ENCODE results near the gene DUSP1. TPM values are rescaled to one million over a fixed set of nuclear protein-coding genes. Genes with fewer than 3 reads are reported as not detected.

The DUSP1 gene
- total RNA-seq, 1 experiment from 2014 or later: 16.6 TPM

GRCh38 chr5:172722327-172722815 is 48.6 kb downstream of the DUSP1 start:
- POLR2A ChIA-PET: no interaction called here
- Histone ChIP-seq H3K79me2 (ENCODE audit: insufficient read depth, low read length) (no peaks in the 10 kb centered on the region), H3K27me3 (ENCODE audit: insufficient read depth, low read length) (no peaks in the 10 kb centered on the region), H3K4me1 (ENCODE audit: control insufficient read depth in 1 of 2, insufficient read depth in 2 of 2, low read length in 2 of 2) (no peaks in the 10 kb centered on the region), H3K4me2 (ENCODE audit: low read length) (no peak overlapping the region), H3K4me3 (replicated peaks in 1 of 2; ENCODE audit: low read depth in 1 of 2, low read length in 2 of 2) (no peak overlapping the region), H3K36me3 (ENCODE audit: control insufficient read depth in 1 of 2, insufficient read depth in 2 of 2, low read length in 2 of 2) (no peaks in the 10 kb centered on the region), H4K20me1 (ENCODE audit: insufficient read depth) (no peaks in the 10 kb centered on the region), H3K27ac (ENCODE audit: low read depth, low read length) (no peak overlapping the region), H3K9ac (ENCODE audit: low read length) (no peak overlapping the region), H3K9me3 (ENCODE audit: control insufficient read depth in 1 of 2, insufficient read depth in 1 of 2, low read depth in 1 of 2, low read length in 2 of 2) (no peaks in the 10 kb centered on the region), H2AFZ (ENCODE audit: low read depth, low read length, poor library complexity, severe bottlenecking) (no peak overlapping the region), H3K9me2 (ENCODE audit: insufficient read depth) (no peaks in the 10 kb centered on the region)
- CTCF ChIA-PET: no interaction called here
- ATAC-seq (no peak), DNase-seq (ENCODE audit: low read depth, low spot score) (no peak)
- TF ChIP-seq EZH2phosphoT487 (IDR thresholded peaks at IDR 0.05; ENCODE audit: borderline replicate concordance): no peak
- no peak for TF ChIP-seq EGR1 (IDR thresholded peaks at IDR 0.05; ENCODE audit: low read depth)
- no peak for TF ChIP-seq FOSL1 (IDR thresholded peaks at IDR 0.05; ENCODE audit: low read depth)
- no TSS peak for BruUV-seq (replicated peaks)
- RAD21 ChIA-PET (ENCODE audit: low non-redundant PET in 1 of 2, low total read pairs in 2 of 2, uncharacterized antibody in 2 of 2, unreplicated experiment in 2 of 2): no interaction called here
- intact Hi-C loops (cut with micrococcal nuclease): no loop called here

GRCh38 chr5:172721455-172722326 is 49.3 kb downstream of the DUSP1 start:
- Histone ChIP-seq H3K4me2 (ENCODE audit: low read length) (no peak overlapping the region), H4K20me1 (ENCODE audit: insufficient read depth) (no peaks in the 10 kb centered on the region), H3K9ac (ENCODE audit: low read length) (no peak overlapping the region), H3K9me2 (ENCODE audit: insufficient read depth) (no peaks in the 10 kb centered on the region), H3K9me3 (ENCODE audit: control insufficient read depth in 1 of 2, insufficient read depth in 1 of 2, low read depth in 1 of 2, low read length in 2 of 2) (no peaks in the 10 kb centered on the region), H3K27ac (ENCODE audit: low read depth, low read length) (no peak overlapping the region), H3K36me3 (ENCODE audit: control insufficient read depth in 1 of 2, insufficient read depth in 2 of 2, low read length in 2 of 2) (no peaks in the 10 kb centered on the region), H3K79me2 (ENCODE audit: insufficient read depth, low read length) (no peaks in the 10 kb centered on the region), H3K4me1 (ENCODE audit: control insufficient read depth in 1 of 2, insufficient read depth in 2 of 2, low read length in 2 of 2) (peaks cover 0 to 7% of the 10 kb centered on the region in 2 experiments; a peak in 1 of 4 replicates), H2AFZ (ENCODE audit: low read depth, low read length, poor library complexity, severe bottlenecking) (no peak overlapping the region), H3K4me3 (replicated peaks in 1 of 2; ENCODE audit: low read depth in 1 of 2, low read length in 2 of 2) (no peak overlapping the region), H3K27me3 (ENCODE audit: insufficient read depth, low read length) (no peaks in the 10 kb centered on the region)
- POLR2A ChIA-PET: no interaction called here
- ATAC-seq (no peak), DNase-seq (ENCODE audit: low read depth, low spot score) (no peak)
- RAD21 ChIA-PET (ENCODE audit: low non-redundant PET in 1 of 2, low total read pairs in 2 of 2, uncharacterized antibody in 2 of 2, unreplicated experiment in 2 of 2): no interaction called here
- intact Hi-C loops (cut with micrococcal nuclease): no loop called here
- TF ChIP-seq POLR2A (IDR thresholded peaks at IDR 0.05; ENCODE audit: borderline replicate concordance, extremely low read depth, insufficient read depth, insufficient read length): no peak
- no peak for TF ChIP-seq SP1 (IDR thresholded peaks at IDR 0.05; ENCODE audit: low read depth)
- TF ChIP-seq ZNF274 (IDR thresholded peaks at IDR 0.05; ENCODE audit: low read depth, low read length): no peak
- no peak for TF ChIP-seq FOSL1 (IDR thresholded peaks at IDR 0.05; ENCODE audit: low read depth)
- BruUV-seq (replicated peaks): no TSS peak
- CTCF ChIA-PET: no interaction called here

All from HCT116 (cell line).